ENCODE measurements around the gene OAS3. TPM values are rescaled to one million over a fixed set of nuclear protein-coding genes. Genes with fewer than 3 reads are reported as not detected.

The OAS3 gene
- total and polyA plus RNA-seq, 10 of the 15 experiments (the other 5 are each of a cell fraction or from before 2014, with no cell fraction given): 5.1 to 107 (median 18.0) TPM

- TF ChIP-seq, protein P1, sequence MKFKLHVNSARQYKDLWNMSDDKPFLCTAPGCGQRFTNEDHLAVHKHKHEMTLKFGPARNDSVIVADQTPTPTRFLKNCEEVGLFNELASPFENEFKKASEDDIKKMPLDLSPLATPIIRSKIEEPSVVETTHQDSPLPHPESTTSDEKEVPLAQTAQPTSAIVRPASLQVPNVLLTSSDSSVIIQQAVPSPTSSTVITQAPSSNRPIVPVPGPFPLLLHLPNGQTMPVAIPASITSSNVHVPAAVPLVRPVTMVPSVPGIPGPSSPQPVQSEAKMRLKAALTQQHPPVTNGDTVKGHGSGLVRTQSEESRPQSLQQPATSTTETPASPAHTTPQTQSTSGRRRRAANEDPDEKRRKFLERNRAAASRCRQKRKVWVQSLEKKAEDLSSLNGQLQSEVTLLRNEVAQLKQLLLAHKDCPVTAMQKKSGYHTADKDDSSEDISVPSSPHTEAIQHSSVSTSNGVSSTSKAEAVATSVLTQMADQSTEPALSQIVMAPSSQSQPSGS (IDR thresholded peaks at IDR 0.05; ENCODE audit: low read length): no peak
- TF ChIP-seq HDGF (IDR thresholded peaks at IDR 0.05): no peak
- no peak for TF ChIP-seq POU2F2 (IDR thresholded peaks at IDR 0.05; ENCODE audit: borderline replicate concordance, low read depth, low read length)
- TF ChIP-seq, protein P2, sequence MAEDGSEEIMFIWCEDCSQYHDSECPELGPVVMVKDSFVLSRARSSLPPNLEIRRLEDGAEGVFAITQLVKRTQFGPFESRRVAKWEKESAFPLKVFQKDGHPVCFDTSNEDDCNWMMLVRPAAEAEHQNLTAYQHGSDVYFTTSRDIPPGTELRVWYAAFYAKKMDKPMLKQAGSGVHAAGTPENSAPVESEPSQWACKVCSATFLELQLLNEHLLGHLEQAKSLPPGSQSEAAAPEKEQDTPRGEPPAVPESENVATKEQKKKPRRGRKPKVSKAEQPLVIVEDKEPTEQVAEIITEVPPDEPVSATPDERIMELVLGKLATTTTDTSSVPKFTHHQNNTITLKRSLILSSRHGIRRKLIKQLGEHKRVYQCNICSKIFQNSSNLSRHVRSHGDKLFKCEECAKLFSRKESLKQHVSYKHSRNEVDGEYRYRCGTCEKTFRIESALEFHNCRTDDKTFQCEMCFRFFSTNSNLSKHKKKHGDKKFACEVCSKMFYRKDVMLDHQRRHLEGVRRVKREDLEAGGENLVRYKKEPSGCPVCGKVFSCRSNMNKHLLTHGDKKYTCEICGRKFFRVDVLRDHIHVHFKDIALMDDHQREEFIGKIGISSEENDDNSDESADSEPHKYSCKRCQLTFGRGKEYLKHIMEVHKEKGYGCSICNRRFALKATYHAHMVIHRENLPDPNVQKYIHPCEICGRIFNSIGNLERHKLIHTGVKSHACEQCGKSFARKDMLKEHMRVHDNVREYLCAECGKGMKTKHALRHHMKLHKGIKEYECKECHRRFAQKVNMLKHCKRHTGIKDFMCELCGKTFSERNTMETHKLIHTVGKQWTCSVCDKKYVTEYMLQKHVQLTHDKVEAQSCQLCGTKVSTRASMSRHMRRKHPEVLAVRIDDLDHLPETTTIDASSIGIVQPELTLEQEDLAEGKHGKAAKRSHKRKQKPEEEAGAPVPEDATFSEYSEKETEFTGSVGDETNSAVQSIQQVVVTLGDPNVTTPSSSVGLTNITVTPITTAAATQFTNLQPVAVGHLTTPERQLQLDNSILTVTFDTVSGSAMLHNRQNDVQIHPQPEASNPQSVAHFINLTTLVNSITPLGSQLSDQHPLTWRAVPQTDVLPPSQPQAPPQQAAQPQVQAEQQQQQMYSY (CRISPR knock-in tag; IDR thresholded peaks at IDR 0.05): no peak
- TF ChIP-seq MTA3 (IDR thresholded peaks at IDR 0.05; ENCODE audit: borderline replicate concordance, low read length): no peak
- TF ChIP-seq HSF1 (IDR thresholded peaks at IDR 0.05; ENCODE audit: low read depth, low read length): no peak
- TF ChIP-seq, protein P3, sequence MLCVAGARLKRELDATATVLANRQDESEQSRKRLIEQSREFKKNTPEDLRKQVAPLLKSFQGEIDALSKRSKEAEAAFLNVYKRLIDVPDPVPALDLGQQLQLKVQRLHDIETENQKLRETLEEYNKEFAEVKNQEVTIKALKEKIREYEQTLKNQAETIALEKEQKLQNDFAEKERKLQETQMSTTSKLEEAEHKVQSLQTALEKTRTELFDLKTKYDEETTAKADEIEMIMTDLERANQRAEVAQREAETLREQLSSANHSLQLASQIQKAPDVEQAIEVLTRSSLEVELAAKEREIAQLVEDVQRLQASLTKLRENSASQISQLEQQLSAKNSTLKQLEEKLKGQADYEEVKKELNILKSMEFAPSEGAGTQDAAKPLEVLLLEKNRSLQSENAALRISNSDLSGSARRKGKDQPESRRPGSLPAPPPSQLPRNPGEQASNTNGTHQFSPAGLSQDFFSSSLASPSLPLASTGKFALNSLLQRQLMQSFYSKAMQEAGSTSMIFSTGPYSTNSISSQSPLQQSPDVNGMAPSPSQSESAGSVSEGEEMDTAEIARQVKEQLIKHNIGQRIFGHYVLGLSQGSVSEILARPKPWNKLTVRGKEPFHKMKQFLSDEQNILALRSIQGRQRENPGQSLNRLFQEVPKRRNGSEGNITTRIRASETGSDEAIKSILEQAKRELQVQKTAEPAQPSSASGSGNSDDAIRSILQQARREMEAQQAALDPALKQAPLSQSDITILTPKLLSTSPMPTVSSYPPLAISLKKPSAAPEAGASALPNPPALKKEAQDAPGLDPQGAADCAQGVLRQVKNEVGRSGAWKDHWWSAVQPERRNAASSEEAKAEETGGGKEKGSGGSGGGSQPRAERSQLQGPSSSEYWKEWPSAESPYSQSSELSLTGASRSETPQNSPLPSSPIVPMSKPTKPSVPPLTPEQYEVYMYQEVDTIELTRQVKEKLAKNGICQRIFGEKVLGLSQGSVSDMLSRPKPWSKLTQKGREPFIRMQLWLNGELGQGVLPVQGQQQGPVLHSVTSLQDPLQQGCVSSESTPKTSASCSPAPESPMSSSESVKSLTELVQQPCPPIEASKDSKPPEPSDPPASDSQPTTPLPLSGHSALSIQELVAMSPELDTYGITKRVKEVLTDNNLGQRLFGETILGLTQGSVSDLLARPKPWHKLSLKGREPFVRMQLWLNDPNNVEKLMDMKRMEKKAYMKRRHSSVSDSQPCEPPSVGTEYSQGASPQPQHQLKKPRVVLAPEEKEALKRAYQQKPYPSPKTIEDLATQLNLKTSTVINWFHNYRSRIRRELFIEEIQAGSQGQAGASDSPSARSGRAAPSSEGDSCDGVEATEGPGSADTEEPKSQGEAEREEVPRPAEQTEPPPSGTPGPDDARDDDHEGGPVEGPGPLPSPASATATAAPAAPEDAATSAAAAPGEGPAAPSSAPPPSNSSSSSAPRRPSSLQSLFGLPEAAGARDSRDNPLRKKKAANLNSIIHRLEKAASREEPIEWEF (IDR thresholded peaks at IDR 0.05; ENCODE audit: insufficient replicate concordance, low read depth, low read length): no peak
- TF ChIP-seq MEF2B (IDR thresholded peaks at IDR 0.05; ENCODE audit: partially characterized antibody, poor library complexity, severe bottlenecking): no peak
- TF ChIP-seq NFIC (IDR thresholded peaks at IDR 0.05; ENCODE audit: low read depth, low read length): no peak
- peak; percentile 31; the same call in 1 of the 2 replicates for TF ChIP-seq LARP7 (IDR thresholded peaks at IDR 0.05)
- no peak for TF ChIP-seq ZNF384 (IDR thresholded peaks at IDR 0.05; ENCODE audit: borderline replicate concordance, low read depth, low read length)
- TF ChIP-seq ATF3 (IDR thresholded peaks at IDR 0.05; ENCODE audit: borderline replicate concordance, extremely low read depth, low read depth, low read length): no peak
- TF ChIP-seq ZNF24 (IDR thresholded peaks at IDR 0.05): no peak
- TF ChIP-seq POLR2AphosphoS5 (IDR thresholded peaks at IDR 0.05; ENCODE audit: low read length): no peak
- TF ChIP-seq BCL11A (IDR thresholded peaks at IDR 0.05; ENCODE audit: low read depth, low read length): no peak
- TF ChIP-seq IRF5 (IDR thresholded peaks at IDR 0.05; ENCODE audit: borderline replicate concordance): no peak
Measured at GRCh38 chr12:112939761-112940381, 1.6 kb downstream of the OAS3 start (continued).
